Endothelial cell of umbilical vein (primary cell): ENCODE measurements around the gene KCNH8. TPM values are rescaled to one million over a fixed set of nuclear protein-coding genes. Genes with fewer than 3 reads are reported as not detected.

Experiments used
- BruUV-seq: library from RNA; stranded (reverse); fragments of 400-500 nt; replicated peaks from 2 replicates; lab custom pipeline; 2021; lab: Mats Ljungman, UMichigan
- CTCF ChIA-PET: fragments of 300-600, 350-600 bp; sonication (Branson Sonifier 250); formaldehyde crosslinking; loops from one replicate; lab custom pipeline; 2021; ENCODE audit warnings: antibody characterized with exemption, inconsistent platforms; lab: Charles Lee
- POLR2A ChIA-PET: fragments of 300-600, 350-600 bp; sonication (Branson Sonifier 250); formaldehyde crosslinking; loops from one replicate; lab custom pipeline; 2021; ENCODE audit warnings: antibody characterized with exemption, inconsistent platforms; lab: Charles Lee
- DNase-seq: peaks from one replicate; pipeline ENCODE4 v3.0.0-alpha.2; 2011; ENCODE audit warnings: low read depth, low spot score
- FAIRE-seq: peaks from 2 replicates; lab custom pipeline; 2011; peaks lifted over from hg19 to GRCh38; lab: Jason Lieb, UNC
- H2AFZ ChIP-seq: 2 replicates; pipeline ENCODE4 v1.6.0; 2012; ENCODE audit warnings: low read depth, low read length, control low read depth, inconsistent platforms
- H3K27ac ChIP-seq: 2 replicates; pipeline ENCODE4 v1.5.1; 2011; ENCODE audit warnings: low read depth, mild to moderate bottlenecking, control low read depth, low read length, moderate library complexity; ENCODE audit not compliant: insufficient read depth
- H3K27me3 ChIP-seq, 2 experiments: 2 replicates each; pipeline versions ENCODE4 v1.6.0 to v1.6.1; 2011; ENCODE audit warnings: low read length in 2 of 2, mixed read lengths in 1 of 2; ENCODE audit not compliant: control insufficient read depth in 2 of 2, insufficient read depth in 2 of 2
- H3K36me3 ChIP-seq, 2 experiments: 2 replicates in 1 of 2; 3 replicates in 1 of 2; pipeline ENCODE4 v1.5.1; 2011; ENCODE audit warnings: low read length in 2 of 2, mild to moderate bottlenecking in 1 of 2, moderate library complexity in 1 of 2; ENCODE audit not compliant: control insufficient read depth in 2 of 2, insufficient read depth in 2 of 2; ENCODE audit errors: extremely low read depth in 1 of 2
- H3K4me1 ChIP-seq: 3 replicates; pipeline ENCODE4 v1.5.1; 2011; ENCODE audit warnings: mild to moderate bottlenecking, low read length; ENCODE audit not compliant: control insufficient read depth, insufficient read depth; ENCODE audit errors: extremely low read depth
- H3K4me2 ChIP-seq: 2 replicates; pipeline ENCODE4 v1.6.1; 2011; ENCODE audit warnings: low read length, control low read depth, mixed read lengths; ENCODE audit not compliant: insufficient read depth
- H3K4me3 ChIP-seq, 3 experiments: fragments of 200-600 bp in 1 of 3; sonication (generic), shearing (Covaris generic) in 1 of 3; replicated peaks in 1 of 3; 2 replicates each; pipeline ENCODE4 v1.5.1; 2011 to 2016; ENCODE audit warnings: control low read depth in 3 of 3, low read length in 3 of 3, mild to moderate bottlenecking in 2 of 3, inconsistent platforms in 1 of 3, low read depth in 1 of 3, moderate library complexity in 1 of 3; ENCODE audit not compliant: insufficient read depth in 1 of 3
- H3K79me2 ChIP-seq: 2 replicates; pipeline ENCODE4 v1.6.0; 2012; ENCODE audit warnings: low read length, inconsistent platforms; ENCODE audit not compliant: control insufficient read depth, insufficient read depth
- H3K9ac ChIP-seq: replicated peaks from 2 replicates; pipeline ENCODE3; 2011; ENCODE audit warnings: low read length, control low read depth; ENCODE audit not compliant: insufficient read depth; ENCODE audit errors: extremely low read depth
- H3K9me1 ChIP-seq: replicated peaks from 3 replicates; pipeline ENCODE4 v1.6.0; 2011; ENCODE audit warnings: mild to moderate bottlenecking, low read length; ENCODE audit not compliant: control insufficient read depth, insufficient read depth; ENCODE audit errors: extremely low read depth
- H3K9me3 ChIP-seq: replicated peaks from 2 replicates; pipeline ENCODE4 v1.5.1; 2012; ENCODE audit warnings: low read length, inconsistent platforms; ENCODE audit not compliant: control insufficient read depth, insufficient read depth
- H4K20me1 ChIP-seq: replicated peaks from 2 replicates; pipeline ENCODE3; 2011; ENCODE audit warnings: mild to moderate bottlenecking, low read length; ENCODE audit not compliant: control insufficient read depth, insufficient read depth; ENCODE audit errors: extremely low read depth
- EZH2 ChIP-seq: IDR thresholded peaks from 2 replicates; pipeline ENCODE4 v1.6.1; 2012; ENCODE audit warnings: borderline replicate concordance, low read depth, mild to moderate bottlenecking, moderate library complexity, low read length, inconsistent platforms; ENCODE audit not compliant: severe bottlenecking
- FOS ChIP-seq: IDR thresholded peaks from 2 replicates; pipeline ENCODE4 v1.6.1; 2011; ENCODE audit warnings: mild to moderate bottlenecking, low read length, moderate library complexity, borderline replicate concordance; ENCODE audit not compliant: insufficient read depth
- GATA2 ChIP-seq: IDR thresholded peaks from 2 replicates; pipeline ENCODE4 v1.7.0; 2011; ENCODE audit warnings: low read depth, mild to moderate bottlenecking, moderate library complexity, mixed read lengths, low read length; ENCODE audit not compliant: insufficient read length, insufficient read depth
- JUN ChIP-seq: IDR thresholded peaks from 2 replicates; pipeline ENCODE4 v1.6.1; 2011; ENCODE audit warnings: borderline replicate concordance, low read depth; ENCODE audit not compliant: insufficient read length, insufficient read depth
- MYC ChIP-seq: IDR thresholded peaks from one replicate; pipeline ENCODE4 v1.6.1; 2011; ENCODE audit warnings: mild to moderate bottlenecking, low read depth, low read length
- POLR2A ChIP-seq: IDR thresholded peaks from 2 replicates; pipeline ENCODE4 v1.6.1; 2012; ENCODE audit warnings: low read depth, mild to moderate bottlenecking, control low read depth, low read length
- POLR2AphosphoS5 ChIP-seq: IDR thresholded peaks from 2 replicates; pipeline ENCODE4 v1.6.1; 2012; ENCODE audit warnings: low read depth, mild to moderate bottlenecking, control low read depth, low read length, moderate library complexity; ENCODE audit not compliant: insufficient read depth
- dilution Hi-C: fragments of 300-500 bp; cut with MboI; formaldehyde crosslinking; loops from one replicate; pipeline ENCODE4 v1.15.0; 2019; ENCODE audit warnings: low sequenced_read_pairs; ENCODE audit not compliant: extremely low pct_ligation_motif_present
- intact Hi-C: fragments of 100-400 bp; cut with micrococcal nuclease; formaldehyde crosslinking; loops from one replicate; pipeline ENCODE4 v1.10.0; 2022
- polyA plus RNA-seq, 4 experiments: library from polyadenylated mRNA; depleted of rRNA in 3 of 4; stranded (reverse) in 3 of 4; unstranded in 1 of 4; fragments of >200 nt; gene quantifications; 2 replicates each; pipeline versions ENCODE4 v1.2.1 to v1.2.3, GENCODE V29; 2011 to 2012; ENCODE audit warnings: missing spikeins in 1 of 4
- total RNA-seq: library from RNA; stranded (reverse); gene quantifications from 2 replicates; pipeline ENCODE4 v1.2.3, GENCODE V29; 2021
- TF ChIP-seq, protein P1 (sequence below), 2 donors: IDR thresholded peaks; 1 replicate in 1 of 2; 2 replicates in 1 of 2; pipeline ENCODE4 v1.5.1; 2011; ENCODE audit warnings: low read length in 2 of 2, mild to moderate bottlenecking in 2 of 2, moderate library complexity in 2 of 2, control low read depth in 1 of 2, inconsistent platforms in 1 of 2, low read depth in 1 of 2; ENCODE audit not compliant: insufficient read depth in 1 of 2; ENCODE audit errors: extremely low read depth in 1 of 2
- TF ChIP-seq, protein P2 (sequence below): IDR thresholded peaks from 2 replicates; pipeline ENCODE4 v1.6.1; 2011; ENCODE audit not compliant: insufficient read depth, insufficient read length

Gene KCNH8
- total and polyA plus RNA-seq, 2 donors (not counting 3 experiments of a cell fraction or from before 2014, with no cell fraction given): not detected

DNA sequence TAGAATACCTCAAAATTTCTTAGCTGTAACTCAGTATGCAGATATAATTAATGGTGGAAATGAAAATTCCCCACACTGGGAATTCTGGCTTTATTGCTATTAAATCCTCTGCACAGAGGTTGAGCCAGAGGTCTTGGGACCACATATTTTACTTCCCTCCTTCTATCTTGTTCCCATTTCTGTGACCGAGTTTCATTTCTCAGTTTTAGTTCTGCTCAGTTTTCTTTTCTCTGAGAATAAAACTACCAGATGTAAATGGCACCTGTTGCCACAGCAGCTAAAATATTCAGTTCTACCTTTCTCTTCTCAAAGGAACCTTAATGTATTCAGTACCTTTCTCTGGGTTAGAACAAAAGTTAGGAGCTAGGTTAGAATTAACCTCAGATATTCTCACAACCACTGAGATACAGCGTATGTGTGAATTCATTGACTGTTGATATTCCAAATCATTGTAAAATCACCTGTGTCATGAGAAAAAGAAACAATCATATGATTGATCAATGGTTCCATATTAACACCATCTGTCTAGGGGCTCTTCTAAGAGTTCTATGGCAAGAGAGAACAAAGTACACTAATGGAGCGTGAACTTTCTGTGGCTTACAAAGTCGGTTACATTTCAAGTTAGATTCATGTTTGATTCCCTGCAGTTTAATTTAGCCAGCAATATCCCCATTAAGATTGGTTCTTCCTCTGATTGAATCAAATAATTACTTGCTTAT lies 411.6 kb downstream of the KCNH8 start:
- ChIA-PET CTCF (no interaction called here), POLR2A (no interaction called here)
- TF ChIP-seq, protein P1, sequence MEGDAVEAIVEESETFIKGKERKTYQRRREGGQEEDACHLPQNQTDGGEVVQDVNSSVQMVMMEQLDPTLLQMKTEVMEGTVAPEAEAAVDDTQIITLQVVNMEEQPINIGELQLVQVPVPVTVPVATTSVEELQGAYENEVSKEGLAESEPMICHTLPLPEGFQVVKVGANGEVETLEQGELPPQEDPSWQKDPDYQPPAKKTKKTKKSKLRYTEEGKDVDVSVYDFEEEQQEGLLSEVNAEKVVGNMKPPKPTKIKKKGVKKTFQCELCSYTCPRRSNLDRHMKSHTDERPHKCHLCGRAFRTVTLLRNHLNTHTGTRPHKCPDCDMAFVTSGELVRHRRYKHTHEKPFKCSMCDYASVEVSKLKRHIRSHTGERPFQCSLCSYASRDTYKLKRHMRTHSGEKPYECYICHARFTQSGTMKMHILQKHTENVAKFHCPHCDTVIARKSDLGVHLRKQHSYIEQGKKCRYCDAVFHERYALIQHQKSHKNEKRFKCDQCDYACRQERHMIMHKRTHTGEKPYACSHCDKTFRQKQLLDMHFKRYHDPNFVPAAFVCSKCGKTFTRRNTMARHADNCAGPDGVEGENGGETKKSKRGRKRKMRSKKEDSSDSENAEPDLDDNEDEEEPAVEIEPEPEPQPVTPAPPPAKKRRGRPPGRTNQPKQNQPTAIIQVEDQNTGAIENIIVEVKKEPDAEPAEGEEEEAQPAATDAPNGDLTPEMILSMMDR (IDR thresholded peaks at IDR 0.05; ENCODE audit: extremely low read depth in 1 of 2, insufficient read depth in 1 of 2, low read depth in 1 of 2, low read length in 2 of 2): no peak
- TF ChIP-seq FOS (no peak), EZH2 (no peak), POLR2A (no peak), POLR2AphosphoS5 (no peak), JUN (no peak), GATA2 (no peak), MYC (no peak)
- TF ChIP-seq, protein P2, sequence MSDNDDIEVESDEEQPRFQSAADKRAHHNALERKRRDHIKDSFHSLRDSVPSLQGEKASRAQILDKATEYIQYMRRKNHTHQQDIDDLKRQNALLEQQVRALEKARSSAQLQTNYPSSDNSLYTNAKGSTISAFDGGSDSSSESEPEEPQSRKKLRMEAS: no peak
- dilution Hi-C loops: no loop called here
- no peaks in the 10 kb centered on the region for H3K79me2 ChIP-seq
- DNase-seq: no peak
- no peaks in the 10 kb centered on the region for H3K27me3 ChIP-seq
- intact Hi-C loops: no loop called here
- H3K9me3 ChIP-seq: peaks cover under 1% of the 10 kb centered on the region
- no peaks in the 10 kb centered on the region for H3K36me3 ChIP-seq
- H3K4me1 ChIP-seq: no peaks in the 10 kb centered on the region
- H3K9ac ChIP-seq: no peak overlapping the region
- no peak overlapping the region for H3K27ac ChIP-seq
- no peak overlapping the region for H2AFZ ChIP-seq
- H4K20me1 ChIP-seq: no peaks in the 10 kb centered on the region
- no TSS peak for BruUV-seq
- no peak overlapping the region for H3K4me2 ChIP-seq
- H3K4me3 ChIP-seq: no peak overlapping the region
- no peaks in the 10 kb centered on the region for H3K9me1 ChIP-seq
- FAIRE-seq: no peak
